IMR-90 (cell line): ENCODE results near the gene KMT2A. TPM values are rescaled to one million over a fixed set of nuclear protein-coding genes. Genes with fewer than 3 reads are reported as not detected.

Experiments
- ATAC-seq: fragments of 200-7000 bp; cut with Tn5 transposase; 2 replicates; pipeline ENCODE4 v1.9.1; 2020; ENCODE audit warnings: low read depth, mild to moderate bottlenecking, moderate library complexity
- BruUV-seq: library from RNA; stranded (reverse); fragments of 400-500 nt; replicated peaks from 2 replicates; lab custom pipeline; 2021; lab: Mats Ljungman, UMichigan
- CTCF ChIA-PET: fragments of 300-600 bp; formaldehyde crosslinking; extraction: SDS; loops from one replicate; lab custom pipeline; 2021; ENCODE audit warnings: antibody characterized with exemption; lab: Yijun Ruan, JAX
- POLR2A ChIA-PET: fragments of 300-600 bp; sonication (Branson Sonifier 250); formaldehyde crosslinking; loops from one replicate; lab custom pipeline; 2022; ENCODE audit warnings: antibody characterized with exemption; ENCODE audit not compliant: unreplicated experiment; lab: Charles Lee
- DNase-seq: peaks from one replicate; pipeline ENCODE4 v3.0.0; 2013
- H2AFZ ChIP-seq: replicated peaks from 2 replicates; pipeline ENCODE3; 2013; ENCODE audit warnings: low read length, mild to moderate bottlenecking; ENCODE audit not compliant: poor library complexity
- H2AK5ac ChIP-seq: 2 replicates; pipeline ENCODE4 v1.6.1; 2013; ENCODE audit warnings: low read depth, low read length, inconsistent platforms
- H2AK9ac ChIP-seq: replicated peaks from 2 replicates; pipeline ENCODE3; 2013; ENCODE audit warnings: mild to moderate bottlenecking, low read depth, low read length, moderate library complexity; ENCODE audit not compliant: poor library complexity
- H2BK120ac ChIP-seq: 2 replicates; pipeline ENCODE4 v1.6.1; 2013; ENCODE audit warnings: low read depth, low read length, inconsistent platforms
- H2BK15ac ChIP-seq: 3 replicates; pipeline ENCODE4 v1.6.1; 2013; ENCODE audit warnings: low read depth, low read length, inconsistent platforms
- H2BK20ac ChIP-seq: 2 replicates; pipeline ENCODE4 v1.6.1; 2013; ENCODE audit warnings: low read depth, mild to moderate bottlenecking, inconsistent platforms, low read length, moderate library complexity
- H2BK5ac ChIP-seq: 2 replicates; pipeline ENCODE4 v1.6.1; 2013; ENCODE audit warnings: mild to moderate bottlenecking, low read depth, low read length, inconsistent platforms; ENCODE audit not compliant: poor library complexity, severe bottlenecking
- H3K14ac ChIP-seq: replicated peaks from 2 replicates; pipeline ENCODE4 v1.6.1; 2013; ENCODE audit warnings: low read depth, low read length, inconsistent platforms
- H3K18ac ChIP-seq: 2 replicates; pipeline ENCODE4 v1.6.1; 2013; ENCODE audit warnings: low read depth, low read length, control low read depth
- H3K23ac ChIP-seq: 2 replicates; pipeline ENCODE4 v1.6.1; 2013; ENCODE audit warnings: low read depth, low read length, inconsistent platforms
- H3K27ac ChIP-seq: 2 replicates; pipeline ENCODE4 v1.5.1; 2013; ENCODE audit warnings: mild to moderate bottlenecking, control low read depth, low read length; ENCODE audit not compliant: insufficient read depth
- H3K27me3 ChIP-seq: 2 replicates; pipeline ENCODE4 v1.6.1; 2013; ENCODE audit warnings: low read length; ENCODE audit not compliant: control insufficient read depth, insufficient read depth
- H3K36me3 ChIP-seq: 2 replicates; pipeline ENCODE4 v1.6.1; 2013; ENCODE audit warnings: low read length, mixed read lengths; ENCODE audit not compliant: control insufficient read depth, insufficient read depth
- H3K4ac ChIP-seq: 2 replicates; pipeline ENCODE4 v1.6.1; 2013; ENCODE audit warnings: low read depth, low read length, inconsistent platforms
- H3K4me1 ChIP-seq: 2 replicates; pipeline ENCODE4 v1.6.1; 2013; ENCODE audit warnings: low read length, mixed read lengths; ENCODE audit not compliant: control insufficient read depth, insufficient read depth
- H3K4me2 ChIP-seq: 2 replicates; pipeline ENCODE4 v1.6.1; 2013; ENCODE audit warnings: low read depth, mild to moderate bottlenecking, control low read depth, low read length, moderate library complexity
- H3K4me3 ChIP-seq: 2 replicates; pipeline ENCODE4 v1.5.1; 2013; ENCODE audit warnings: low read depth, mild to moderate bottlenecking, control low read depth, low read length, moderate library complexity; ENCODE audit not compliant: insufficient read depth
- H3K56ac ChIP-seq: 2 replicates; pipeline ENCODE4 v1.6.1; 2013; ENCODE audit warnings: low read length, inconsistent platforms; ENCODE audit not compliant: insufficient read depth; ENCODE audit errors: extremely low read depth
- H3K79me1 ChIP-seq, 2 experiments: 2 replicates each; pipeline ENCODE4 v1.6.1; 2013; ENCODE audit warnings: low read length in 2 of 2, inconsistent platforms in 1 of 2, low read depth in 1 of 2
- H3K9ac ChIP-seq: 2 replicates; pipeline ENCODE4 v1.6.1; 2013; ENCODE audit warnings: low read depth, low read length, control low read depth
- H3K9me1 ChIP-seq: 2 replicates; pipeline ENCODE4 v1.6.1; 2013; ENCODE audit warnings: low read length, inconsistent platforms; ENCODE audit not compliant: insufficient read depth
- H3K9me3 ChIP-seq: 2 replicates; pipeline ENCODE4 v1.6.1; 2013; ENCODE audit warnings: low read length; ENCODE audit not compliant: control insufficient read depth, insufficient read depth
- H4K20me1 ChIP-seq: 2 replicates; pipeline ENCODE4 v1.6.1; 2013; ENCODE audit warnings: low read length, inconsistent platforms; ENCODE audit not compliant: insufficient read depth
- H4K5ac ChIP-seq: 2 replicates; pipeline ENCODE4 v1.6.1; 2013; ENCODE audit warnings: mild to moderate bottlenecking, low read depth, low read length, control low read depth
- H4K8ac ChIP-seq, 2 experiments: 2 replicates each; pipeline ENCODE4 v1.6.1; 2013; ENCODE audit warnings: low read depth in 2 of 2, low read length in 2 of 2, control low read depth in 1 of 2, inconsistent platforms in 1 of 2
- H4K91ac ChIP-seq: 2 replicates; pipeline ENCODE4 v1.6.1; 2013; ENCODE audit warnings: low read depth, low read length, inconsistent platforms; ENCODE audit not compliant: insufficient read depth
- BHLHE40 ChIP-seq: fragments of 150-350 bp; IDR thresholded peaks from 2 replicates; pipeline ENCODE4 v1.6.1; 2016; ENCODE audit warnings: mild to moderate bottlenecking, low read depth, low read length
- CEBPB ChIP-seq: IDR thresholded peaks from 2 replicates; pipeline ENCODE4 v1.6.1; 2012; ENCODE audit warnings: low read depth, low read length, improper control_type of control experiment
- CHD1 ChIP-seq: IDR thresholded peaks from 2 replicates; pipeline ENCODE4 v1.6.1; 2012; ENCODE audit warnings: low read depth, low read length, improper control_type of control experiment
- CTCF ChIP-seq: conservative IDR thresholded peaks from 2 replicates; pipeline ENCODE4 v1.5.1; 2012; ENCODE audit warnings: mild to moderate bottlenecking, low read depth, low read length, improper control_type of control experiment
- ELK1 ChIP-seq: fragments of 150-350 bp; IDR thresholded peaks from 2 replicates; pipeline ENCODE4 v1.6.1; 2016; ENCODE audit warnings: low read depth, mild to moderate bottlenecking, low read length, moderate library complexity, borderline replicate concordance
- FOS ChIP-seq: fragments of 150-350 bp; IDR thresholded peaks from 2 replicates; pipeline ENCODE4 v1.6.1; 2016; ENCODE audit warnings: low read depth, low read length
- MAFK ChIP-seq: IDR thresholded peaks from 2 replicates; pipeline ENCODE4 v1.6.1; 2012; ENCODE audit warnings: low read depth, low read length, improper control_type of control experiment
- MAZ ChIP-seq: IDR thresholded peaks from 2 replicates; pipeline ENCODE4 v1.6.1; 2012; ENCODE audit warnings: low read depth, mild to moderate bottlenecking, low read length, improper control_type of control experiment, moderate library complexity, borderline replicate concordance
- MXI1 ChIP-seq: IDR thresholded peaks from 2 replicates; pipeline ENCODE4 v1.6.1; 2012; ENCODE audit warnings: low read depth, mild to moderate bottlenecking, low read length, moderate library complexity, borderline replicate concordance
- NFE2L2 ChIP-seq: fragments of 150-350 bp; IDR thresholded peaks from 2 replicates; pipeline ENCODE4 v1.6.1; 2016; ENCODE audit warnings: low read depth, mild to moderate bottlenecking, low read length
- POLR2A ChIP-seq: IDR thresholded peaks from 2 replicates; pipeline ENCODE4 v1.6.1; 2012; ENCODE audit warnings: mild to moderate bottlenecking, low read depth, low read length
- RAD21 ChIP-seq: IDR thresholded peaks from 2 replicates; pipeline ENCODE4 v1.6.1; 2012; ENCODE audit warnings: low read length, improper control_type of control experiment
- RCOR1 ChIP-seq: IDR thresholded peaks from 2 replicates; pipeline ENCODE4 v1.6.1; 2012; ENCODE audit warnings: mild to moderate bottlenecking, low read length, improper control_type of control experiment; ENCODE audit not compliant: insufficient replicate concordance
- RFX5 ChIP-seq: IDR thresholded peaks from 2 replicates; pipeline ENCODE4 v1.8.0; 2012; ENCODE audit warnings: low read depth, mild to moderate bottlenecking, low read length, moderate library complexity
- SMC3 ChIP-seq: fragments of 150-350 bp; IDR thresholded peaks from 2 replicates; pipeline ENCODE4 v1.6.1; 2016; ENCODE audit warnings: low read depth, mild to moderate bottlenecking, antibody characterized with exemption, low read length, moderate library complexity
- USF2 ChIP-seq: fragments of 150-350 bp; IDR thresholded peaks from 2 replicates; pipeline ENCODE4 v1.6.1; 2017; ENCODE audit warnings: mild to moderate bottlenecking, antibody characterized with exemption, low read length, low read depth
- dilution Hi-C: fragments of 300-500 bp; cut with HindIII; formaldehyde crosslinking; loops from one replicate; pipeline ENCODE4 v1.14.3; 2018; ENCODE audit warnings: low sequenced_read_pairs; ENCODE audit not compliant: unreplicated experiment
- in situ Hi-C: fragments of 300-500 bp; cut with MboI; formaldehyde crosslinking; loops from 3 replicates; pipeline ENCODE4 v1.14.3; 2019; ENCODE audit warnings: low sequenced_read_pairs, inconsistent platforms, mixed read lengths
- intact Hi-C: fragments of 100-400 bp; cut with micrococcal nuclease; formaldehyde crosslinking; loops from 2 replicates; pipeline ENCODE4 v1.10.0; 2022
- polyA plus RNA-seq, 3 experiments: library from polyadenylated mRNA; depleted of rRNA; stranded (reverse); fragments of >200 nt; gene quantifications; 2 replicates each; pipeline ENCODE4 v1.2.3, GENCODE V29; 2012; ENCODE audit warnings: low replicate concordance in 1 of 3
- total RNA-seq: library from RNA; depleted of rRNA; stranded (reverse); fragments of >200 nt; gene quantifications from 2 replicates; pipeline ENCODE4 v1.2.3, GENCODE V29; 2012

Gene KMT2A
- total and polyA plus RNA-seq, 2 of the 4 experiments (the other 2 are of a cell fraction) = 18.2 to 21.1 TPM

- H3K36me3 ChIP-seq = peaks cover 40% of the 10 kb centered on the region
- BruUV-seq = no TSS peak
These were observed 49.0 kb downstream of the KMT2A start for GRCh38 chr11:118485273-118485672.

More at GRCh38 chr11:118485273-118485672, 49.0 kb downstream of the KMT2A start:
- ChIA-PET CTCF (no interaction called here), POLR2A (no interaction called here)
- Histone ChIP-seq H3K9me1 (no peaks in the 10 kb centered on the region), H3K79me1 (peaks cover 0 to 3% of the 10 kb centered on the region in 2 experiments; a peak in 3 of 4 replicates), H2AK9ac (no peak overlapping the region), H3K4me2 (no peak overlapping the region), H3K23ac (no peak overlapping the region), H2AK5ac (no peak overlapping the region), H3K4ac (no peak overlapping the region), H3K27me3 (no peaks in the 10 kb centered on the region), H3K27ac (no peak overlapping the region), H3K18ac (no peak overlapping the region), H4K8ac (no peak overlapping the region), H2BK120ac (no peak overlapping the region), H3K14ac (no peak overlapping the region), H2BK5ac (no peak overlapping the region), H3K4me1 (no peaks in the 10 kb centered on the region), H3K4me3 (no peak overlapping the region), H3K56ac (no peak overlapping the region), H2AFZ (no peak overlapping the region), H2BK15ac (no peak overlapping the region), H4K5ac (no peak overlapping the region), H2BK20ac (no peak overlapping the region), H3K9me3 (no peaks in the 10 kb centered on the region), H3K9ac (no peak overlapping the region), H4K20me1 (no peaks in the 10 kb centered on the region), H4K91ac (no peak overlapping the region)
- dilution Hi-C loops = no loop called here
- in situ Hi-C loops = no loop called here
- ATAC-seq (no peak), DNase-seq (no peak)
- TF ChIP-seq RCOR1 (no peak), CTCF (no peak; the same call in 1 of the 2 replicates), SMC3 (no peak), RFX5 (no peak), FOS (no peak), POLR2A (no peak), RAD21 (no peak), NFE2L2 (no peak), CHD1 (no peak), MXI1 (no peak), MAFK (no peak), USF2 (no peak), ELK1 (no peak), MAZ (no peak), CEBPB (no peak), BHLHE40 (no peak)
- intact Hi-C loops = loop anchor here (5.0 kb wide), 3 partner anchors 48 to 338 kb away; partner anchors contain the start of gene KMT2A
